ENCODE measurements around the gene MECR.

- TF ChIP-seq POLR2A (IDR thresholded peaks at IDR 0.05) = no peak
- TF ChIP-seq CTCF (IDR thresholded peaks at IDR 0.05) = no peak
These were observed 44.5 kb downstream of the MECR start for GRCh38 chr1:29186252-29186651.

All from esophagus squamous epithelium (tissue), 4 donors.